Cortex of kidney (tissue), 1 donor: ENCODE results near the gene ZNF248.

Experiments used
- DNase-seq: peaks from one replicate; lab custom pipeline; 2025; lab: John Stamatoyannopoulos, UW

Gene ZNF248

DNA sequence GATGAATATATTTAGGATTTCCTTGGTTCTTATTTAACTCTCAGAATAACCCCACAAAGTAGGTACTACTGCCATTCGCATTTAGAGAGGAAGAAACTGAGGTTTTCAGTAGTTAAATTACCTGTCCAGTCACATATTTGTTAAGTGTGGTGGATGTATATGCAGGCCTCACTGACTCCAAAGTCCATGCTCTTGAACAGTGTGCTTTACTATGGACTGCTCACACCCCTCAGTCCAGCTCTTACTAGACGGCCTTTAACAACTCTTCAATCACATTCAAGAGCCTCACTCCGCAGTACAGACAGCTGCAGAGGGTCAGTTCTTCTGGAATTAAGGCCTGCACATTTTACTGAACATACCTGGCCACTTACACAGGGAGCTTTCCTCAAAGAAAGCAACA is 36.2 kb downstream of the ZNF248 start:
- no peak for DNase-seq

DNA sequence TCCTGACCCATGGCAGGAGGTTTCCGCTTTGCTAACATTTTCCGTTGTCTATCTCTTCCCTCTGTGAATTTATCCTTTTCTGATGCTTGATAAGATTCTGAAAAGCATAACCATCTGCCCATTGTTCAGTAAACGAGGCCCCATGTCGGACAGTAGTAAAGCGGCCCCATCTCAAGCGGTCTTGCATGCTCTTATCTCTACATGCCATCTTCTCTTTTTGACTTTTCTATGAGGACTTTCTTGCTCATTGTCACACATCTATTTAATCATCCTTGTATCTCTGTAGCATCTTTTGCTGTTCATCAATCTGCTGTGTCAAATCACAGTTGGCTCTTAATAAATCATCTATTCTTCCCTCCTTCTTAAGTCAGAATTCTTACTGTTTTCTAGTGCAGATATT is 37.6 kb downstream of the ZNF248 start:
- no peak for DNase-seq

GRCh38 chr10:37816290-37816689 is 41.1 kb downstream of the ZNF248 start:
- no peak for DNase-seq

- DNase-seq: no peak
These were observed 43.6 kb downstream of the ZNF248 start for GRCh38 chr10:37813763-37814162.

DNA sequence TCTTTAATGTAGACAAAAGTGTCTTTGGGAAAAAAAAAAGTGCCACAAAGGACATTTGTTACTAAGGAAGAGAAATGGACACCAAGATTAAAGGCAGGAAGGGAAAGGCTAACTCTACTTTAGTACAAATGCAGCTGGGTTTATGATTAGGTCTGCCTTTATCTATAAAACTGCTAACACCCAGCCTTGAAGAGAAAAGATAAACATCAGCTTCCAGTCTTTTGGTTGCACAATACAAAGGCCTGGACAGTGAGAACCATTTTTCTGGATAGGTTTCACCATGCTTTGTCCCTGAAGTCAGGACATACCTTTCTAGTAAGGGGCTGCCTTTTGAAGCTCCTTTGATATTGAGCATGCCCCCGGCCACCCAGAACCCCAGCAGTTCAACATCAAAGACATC is 45.1 kb downstream of the ZNF248 start:
- DNase-seq: no peak

DNA sequence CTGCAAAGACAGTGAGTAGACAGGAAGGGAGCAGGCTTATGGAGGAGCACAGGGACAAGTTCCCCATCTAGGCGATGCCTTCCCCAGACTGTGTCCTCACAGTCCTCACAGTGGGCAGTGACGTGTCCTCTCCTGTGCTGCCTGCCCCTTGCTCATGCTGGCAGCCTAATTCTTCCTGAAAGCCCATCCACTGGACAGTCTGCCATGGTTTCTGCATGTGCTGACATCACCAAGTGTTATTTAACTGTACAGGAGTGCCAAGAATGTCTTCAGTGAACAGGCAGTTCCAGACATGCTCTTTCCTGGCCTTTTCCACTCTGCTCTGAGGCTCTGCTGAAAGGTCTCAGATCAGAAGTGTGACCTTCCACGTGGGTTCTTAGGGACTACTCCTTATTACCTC is 54.1 kb downstream of the ZNF248 start:
- no peak for DNase-seq

DNA sequence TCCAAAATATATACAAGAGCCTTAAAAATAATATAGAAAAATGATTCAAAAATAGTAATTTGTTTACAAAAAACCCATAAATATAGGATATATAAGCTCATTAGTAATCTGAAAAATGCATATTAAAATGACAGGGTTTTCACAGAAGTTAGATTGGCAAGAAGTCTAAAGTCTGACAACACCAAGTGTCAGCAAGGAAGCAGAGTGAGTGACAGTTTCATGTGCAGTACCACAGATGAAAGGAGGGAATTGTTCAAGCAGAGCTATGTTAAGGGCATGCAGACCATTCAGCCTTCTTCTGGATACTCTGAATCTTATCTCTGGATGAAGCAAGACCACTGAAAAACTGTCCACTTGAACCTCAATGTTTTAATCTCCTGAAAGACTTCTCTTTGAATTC is 55.9 kb downstream of the ZNF248 start:
- DNase-seq: no peak

- no peak for DNase-seq
These were observed 63.0 kb downstream of the ZNF248 start for GRCh38 chr10:37794305-37794976.

GRCh38 chr10:37789590-37789989 is 67.8 kb downstream of the ZNF248 start:
- DNase-seq: no peak

DNA sequence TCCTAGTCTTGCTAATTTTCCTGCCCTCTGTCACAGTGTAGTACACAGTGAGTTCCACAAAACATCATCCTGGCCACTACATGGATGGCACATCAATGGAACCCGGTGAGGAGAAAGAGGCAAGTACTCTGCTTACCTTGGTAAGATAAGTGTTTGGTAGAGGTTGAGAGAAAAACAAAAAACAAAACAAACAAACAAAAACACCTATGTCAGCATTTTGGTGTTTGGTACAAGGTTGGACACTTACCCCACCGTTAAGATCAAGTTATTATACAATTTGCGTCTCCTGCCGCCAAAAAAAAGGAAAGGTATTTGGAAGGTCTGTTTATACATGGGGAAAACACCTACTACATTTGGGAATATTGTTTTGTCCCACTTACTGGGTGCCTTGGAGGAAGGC is 72.7 kb downstream of the ZNF248 start:
- no peak for DNase-seq

- no peak for DNase-seq
These were observed 76.9 kb downstream of the ZNF248 start for GRCh38 chr10:37780536-37780935.

DNA sequence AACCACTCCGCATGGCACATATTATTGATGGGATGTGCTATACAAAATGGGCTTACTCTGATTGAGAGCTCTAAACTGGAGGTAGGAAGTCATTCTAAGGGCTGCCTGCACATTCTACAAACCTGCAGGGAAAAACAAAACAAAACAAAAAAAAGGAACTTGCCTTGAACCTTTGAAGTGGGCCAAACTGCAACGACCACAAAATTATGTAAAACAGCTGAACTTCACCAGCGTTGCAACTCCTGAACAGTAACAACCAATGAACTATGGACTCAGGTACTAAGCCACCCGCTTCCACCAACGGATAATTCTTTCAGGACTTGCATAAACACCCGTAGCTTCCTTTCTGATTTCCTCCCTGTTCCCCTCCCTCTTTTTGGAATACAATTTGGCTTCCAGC is 80.4 kb downstream of the ZNF248 start:
- DNase-seq: no peak

DNA sequence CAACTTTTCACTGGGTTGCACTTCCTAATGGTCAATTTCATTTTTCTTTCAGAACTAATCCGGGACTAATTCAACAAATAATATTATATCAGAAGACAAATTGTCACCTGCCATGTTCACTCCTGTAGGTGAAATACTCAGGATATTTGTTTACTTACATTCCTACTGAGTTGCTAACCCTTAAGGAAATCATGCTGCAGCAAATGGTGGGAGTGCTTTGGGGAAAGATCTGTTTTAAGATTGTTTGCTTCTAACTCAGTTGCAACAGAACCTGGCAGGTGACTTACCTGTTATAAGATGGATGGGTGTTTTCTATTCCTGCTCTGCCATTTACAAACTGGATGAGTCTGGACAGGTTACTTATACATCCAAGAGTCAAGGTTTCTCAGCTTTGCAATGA is 81.8 kb downstream of the ZNF248 start:
- no peak for DNase-seq

GRCh38 chr10:37774351-37774750 is 83.1 kb downstream of the ZNF248 start:
- DNase-seq: no peak

GRCh38 chr10:37765216-37765615 is 92.2 kb downstream of the ZNF248 start:
- no peak for DNase-seq

- no peak for DNase-seq
These were observed 94.3 kb downstream of the ZNF248 start for GRCh38 chr10:37763132-37763531.

- no peak for DNase-seq
These were observed 95.1 kb downstream of the ZNF248 start for GRCh38 chr10:37762287-37762686.

DNA sequence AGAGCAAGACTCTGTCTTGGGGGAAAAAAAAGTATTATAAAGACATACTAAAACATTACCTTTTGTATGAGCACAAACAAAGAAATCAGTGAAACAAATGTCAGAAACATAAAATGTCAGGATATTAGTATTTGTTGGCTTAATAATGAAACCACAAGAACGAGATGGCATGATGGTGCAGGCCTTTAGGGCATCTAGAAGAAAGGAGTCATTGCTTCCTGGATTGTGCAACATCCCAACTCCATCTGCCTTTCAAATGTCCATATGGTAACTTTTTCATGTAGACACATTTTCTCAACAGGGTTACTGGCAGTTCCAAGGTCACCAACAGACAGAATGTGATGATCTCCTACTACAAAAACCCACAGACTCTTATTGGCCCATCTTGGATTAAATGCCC is 96.6 kb downstream of the ZNF248 start:
- DNase-seq: no peak

GRCh38 chr10:37758074-37758473 is 99.3 kb downstream of the ZNF248 start:
- DNase-seq: no peak

GRCh38 chr10:37754538-37755323 is 102.7 kb downstream of the ZNF248 start:
- no peak for DNase-seq

DNA sequence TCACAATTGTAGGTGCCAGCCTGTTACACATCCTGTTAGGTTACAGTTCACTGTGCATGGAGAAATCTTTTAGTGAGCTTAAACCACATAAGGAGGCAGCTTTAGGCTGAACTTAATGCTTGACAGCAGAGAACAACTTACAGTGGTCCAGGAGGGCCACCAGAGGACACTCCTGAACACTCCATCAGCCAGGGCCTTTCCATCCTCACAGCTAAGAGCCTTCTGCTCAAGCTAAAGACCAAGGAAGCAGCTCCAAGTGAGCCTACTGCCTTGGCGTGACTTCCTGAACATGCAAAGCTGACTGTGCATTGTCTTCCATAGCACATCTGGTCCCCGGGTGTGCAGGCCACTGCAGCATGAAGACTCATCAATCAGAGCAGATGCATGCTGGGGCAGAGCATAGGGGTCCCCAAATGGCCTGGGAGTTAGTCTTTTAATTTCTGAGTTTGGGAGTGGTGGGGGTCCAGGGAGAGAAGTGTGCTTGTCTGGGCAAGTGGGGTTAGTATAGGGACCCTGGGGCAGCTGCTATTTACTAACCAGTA is 105.0 kb downstream of the ZNF248 start:
- no peak for DNase-seq

GRCh38 chr10:37748170-37748569 is 109.2 kb downstream of the ZNF248 start:
- no peak for DNase-seq

DNA sequence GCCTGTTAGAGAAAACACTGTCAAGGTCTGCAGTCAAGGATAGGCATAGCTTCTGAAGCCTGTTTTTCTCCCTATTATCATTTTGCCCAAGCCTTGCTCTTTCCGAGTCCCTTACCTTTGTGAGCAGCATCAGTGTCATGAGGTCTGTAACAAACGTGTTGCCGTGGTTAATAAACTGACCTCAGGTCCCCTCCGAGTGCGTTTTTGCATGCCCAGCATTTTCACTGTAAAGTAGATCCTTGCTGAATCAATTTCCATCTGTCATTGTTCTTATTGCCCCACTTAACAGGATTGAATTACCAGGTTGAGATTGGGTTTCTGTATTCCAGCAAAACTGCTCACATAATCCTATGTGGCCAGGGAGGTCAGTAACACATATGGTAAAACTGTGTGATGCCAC is 110.3 kb downstream of the ZNF248 start:
- no peak for DNase-seq

DNA sequence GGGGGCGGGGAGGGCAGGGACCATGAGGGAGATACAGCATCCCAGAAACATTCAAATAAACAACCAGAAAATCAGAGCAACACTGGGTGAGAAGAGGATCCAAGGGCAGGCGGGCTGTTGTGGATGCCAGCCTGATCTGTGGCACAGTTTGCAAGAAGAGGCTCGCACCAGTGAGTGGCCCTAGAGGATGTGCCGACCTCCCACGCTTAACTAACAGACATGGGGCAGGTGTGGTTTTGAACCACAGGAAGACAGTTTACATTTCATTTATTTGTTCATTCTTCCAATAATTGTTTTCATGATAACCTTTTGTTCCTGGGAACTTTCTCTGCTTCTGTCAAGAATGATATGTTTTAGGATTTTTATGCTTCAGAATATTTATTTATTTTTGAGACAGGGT is 115.6 kb downstream of the ZNF248 start:
- no peak for DNase-seq
